ENCODE data around the gene MACROD2.

DNA sequence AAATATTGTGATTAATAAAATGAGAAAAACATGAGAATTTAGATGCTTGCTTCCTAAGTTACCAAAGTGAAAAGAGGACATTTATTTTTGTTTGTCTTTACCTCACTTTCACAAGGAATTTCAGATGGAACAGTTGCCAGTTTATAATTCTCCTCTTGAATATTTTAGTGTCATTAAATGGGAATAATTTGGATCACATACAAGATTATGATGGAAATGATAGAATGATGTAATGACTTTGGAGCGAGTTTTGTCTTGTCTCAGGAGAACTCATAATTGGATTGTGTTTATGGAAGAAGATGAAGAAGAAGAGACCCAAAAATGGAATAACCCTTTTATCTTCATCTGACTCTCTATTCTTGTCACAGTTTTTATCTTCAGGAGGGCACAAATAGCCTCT, 515.0 kb downstream of the MACROD2 start:
- TF ChIP-seq, protein P1, sequence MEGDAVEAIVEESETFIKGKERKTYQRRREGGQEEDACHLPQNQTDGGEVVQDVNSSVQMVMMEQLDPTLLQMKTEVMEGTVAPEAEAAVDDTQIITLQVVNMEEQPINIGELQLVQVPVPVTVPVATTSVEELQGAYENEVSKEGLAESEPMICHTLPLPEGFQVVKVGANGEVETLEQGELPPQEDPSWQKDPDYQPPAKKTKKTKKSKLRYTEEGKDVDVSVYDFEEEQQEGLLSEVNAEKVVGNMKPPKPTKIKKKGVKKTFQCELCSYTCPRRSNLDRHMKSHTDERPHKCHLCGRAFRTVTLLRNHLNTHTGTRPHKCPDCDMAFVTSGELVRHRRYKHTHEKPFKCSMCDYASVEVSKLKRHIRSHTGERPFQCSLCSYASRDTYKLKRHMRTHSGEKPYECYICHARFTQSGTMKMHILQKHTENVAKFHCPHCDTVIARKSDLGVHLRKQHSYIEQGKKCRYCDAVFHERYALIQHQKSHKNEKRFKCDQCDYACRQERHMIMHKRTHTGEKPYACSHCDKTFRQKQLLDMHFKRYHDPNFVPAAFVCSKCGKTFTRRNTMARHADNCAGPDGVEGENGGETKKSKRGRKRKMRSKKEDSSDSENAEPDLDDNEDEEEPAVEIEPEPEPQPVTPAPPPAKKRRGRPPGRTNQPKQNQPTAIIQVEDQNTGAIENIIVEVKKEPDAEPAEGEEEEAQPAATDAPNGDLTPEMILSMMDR (conservative IDR thresholded peaks at IDR 0.05; ENCODE audit: low read depth in 2 of 2): no peak
- TF ChIP-seq EZH2 (IDR thresholded peaks at IDR 0.05; ENCODE audit: low read depth, unreplicated experiment) (no peak), REST (IDR thresholded peaks at IDR 0.05; ENCODE audit: unreplicated experiment) (no peak), POLR2AphosphoS5 (IDR thresholded peaks at IDR 0.05; ENCODE audit: low read depth) (no peak), CREB1 (CRISPR knock-in tag; IDR thresholded peaks at IDR 0.05; ENCODE audit: low read depth) (no peak)

All from GM23338 (cell line).